ENCODE measurements around the gene GBF1. TPM values are rescaled to one million over a fixed set of nuclear protein-coding genes. Genes with fewer than 3 reads are reported as not detected.

GBF1 gene
- total and polyA plus RNA-seq, 10 of the 15 experiments (the other 5 are each of a cell fraction or from before 2014, with no cell fraction given): 0.82 to 42.0 (median 21.8) TPM

GRCh38 chr10:102219370-102219769, 26.0 kb upstream of the GBF1 start (continued):
- no peak for TF ChIP-seq HDAC2 (IDR thresholded peaks at IDR 0.05)
- TF ChIP-seq NR2C1 (IDR thresholded peaks at IDR 0.05): no peak
- TF ChIP-seq BCL3 (IDR thresholded peaks at IDR 0.05; ENCODE audit: borderline replicate concordance, insufficient read depth, low read depth, low read length, poor library complexity, severe bottlenecking): no peak
- no peak for TF ChIP-seq CREB1 (IDR thresholded peaks at IDR 0.05; ENCODE audit: low read depth)
- TF ChIP-seq BHLHE40 (IDR thresholded peaks at IDR 0.05; ENCODE audit: borderline replicate concordance in 1 of 2, low read depth in 2 of 2, low read length in 1 of 2): peak in 1 of 2 experiments; percentile 14; a peak in 1 of 4 replicates

GRCh38 chr10:102220612-102221011, 24.7 kb upstream of the GBF1 start:
- in situ Hi-C loops (cut with MboI): no loop called here
- Histone ChIP-seq H3K9me3 (replicated peaks; ENCODE audit: control insufficient read depth, insufficient read depth, low read length) (no peaks in the 10 kb centered on the region), H3K27ac (ENCODE audit: control insufficient read depth, insufficient read depth) (no peak overlapping the region), H3K36me3 (ENCODE audit: control insufficient read depth in 2 of 2, insufficient read depth in 2 of 2, low read length in 1 of 2) (no peaks in the 10 kb centered on the region), H3K4me3 (no peak overlapping the region), H3K4me2 (ENCODE audit: control insufficient read depth, insufficient read depth) (no peak overlapping the region), H3K27me3 (replicated peaks in 1 of 2; ENCODE audit: control insufficient read depth in 2 of 2, insufficient read depth in 2 of 2, low read length in 1 of 2) (no peaks in the 10 kb centered on the region), H3K4me1 (ENCODE audit: control insufficient read depth, insufficient read depth, low read length) (no peaks in the 10 kb centered on the region), H2AFZ (ENCODE audit: control insufficient read depth, low read depth, low read length) (no peak overlapping the region), H3K79me2 (ENCODE audit: control insufficient read depth, insufficient read depth, low read length) (no peaks in the 10 kb centered on the region), H4K20me1 (ENCODE audit: control insufficient read depth, insufficient read depth) (no peaks in the 10 kb centered on the region), H3K9ac (ENCODE audit: control insufficient read depth, insufficient read depth, low read length) (no peak overlapping the region)
- BruUV-seq (replicated peaks): no TSS peak
- ChIA-PET RAD21 (ENCODE audit: unreplicated experiment) (interaction anchor here (1.1 to 4.2 kb wide), 4 partner anchors 9 to 178 kb away, joined by 3 to 25 read pairs (median 6); no protein-coding TSS in a partner anchor), SMC1A (ENCODE audit: uncharacterized antibody, unreplicated experiment) (interaction anchor here (0.6 to 3.2 kb wide), 3 partner anchors 9 to 1329 kb away, joined by 3 to 19 read pairs (median 10); no protein-coding TSS in a partner anchor), POLR2A (interaction anchor here (0.5 to 1.5 kb wide), 4 partner anchors 9 to 565 kb away, joined by 3 to 6 read pairs (median 6); no protein-coding TSS in a partner anchor), CTCF (interaction anchor here (0.5 to 4.9 kb wide), 8 partner anchors 10 to 259 kb away, joined by 3 to 51 read pairs (median 5); no protein-coding TSS in a partner anchor)
- DNase-seq (ENCODE audit: low read depth, low spot score): no peak
- no peak for ATAC-seq
- intact Hi-C loops (cut with micrococcal nuclease; ENCODE audit: unreplicated experiment): no loop called here
- no peak for FAIRE-seq
- TF ChIP-seq HCFC1 (IDR thresholded peaks at IDR 0.05; ENCODE audit: low read length) (no peak), FOS (IDR thresholded peaks at IDR 0.05; ENCODE audit: borderline replicate concordance, extremely low read depth, insufficient read length) (no peak), ZNF687 (IDR thresholded peaks at IDR 0.05) (no peak), SPI1 (IDR thresholded peaks at IDR 0.05; ENCODE audit: borderline replicate concordance, insufficient read depth, low read depth, low read length) (no peak), RBBP5 (conservative IDR thresholded peaks at IDR 0.05) (no peak), ZNF217 (IDR thresholded peaks at IDR 0.05) (no peak), RB1 (IDR thresholded peaks at IDR 0.05; ENCODE audit: borderline replicate concordance) (no peak), BHLHE40 (IDR thresholded peaks at IDR 0.05; ENCODE audit: borderline replicate concordance in 1 of 2, low read depth in 2 of 2, low read length in 1 of 2) (no peak), MYB (IDR thresholded peaks at IDR 0.05; ENCODE audit: borderline replicate concordance, low read depth, low read length) (no peak), SIX5 (IDR thresholded peaks at IDR 0.05; ENCODE audit: low read depth, low read length, severe bottlenecking) (no peak), YBX1 (IDR thresholded peaks at IDR 0.05) (no peak), SP1 (IDR thresholded peaks at IDR 0.05; ENCODE audit: low read depth, low read length) (no peak)

Data from GM12878 (cell line).